ENCODE measurements around the gene DEPDC5. TPM values are rescaled to one million over a fixed set of nuclear protein-coding genes. Genes with fewer than 3 reads are reported as not detected.

The DEPDC5 gene
- total and polyA plus RNA-seq, 5 donors from 2014 or later = 4.1 to 57.6 (median 9.7) TPM

- Mint-ChIP-seq H3K27ac (no peak overlapping the region), H3K4me3 (no peak overlapping the region), H3K36me3 (peaks cover 12% of the 10 kb centered on the region), H3K4me1 (peaks cover 0 to 2% (median 0%) of the 10 kb centered on the region in 4 donors), H3K9me3 (no peaks in the 10 kb centered on the region), H3K27me3 (no peaks in the 10 kb centered on the region)
- ATAC-seq (ENCODE audit: low read depth in 2 of 2) (no peak), DNase-seq (no peak)
- Histone ChIP-seq H3K4me3 (ENCODE audit: low read depth, low read length) (no peak overlapping the region), H3K27ac (ENCODE audit: insufficient read depth, low read length, poor library complexity, severe bottlenecking) (no peak overlapping the region), H3K27me3 (ENCODE audit: control insufficient read depth, insufficient read depth, low read length) (no peaks in the 10 kb centered on the region), H3K4me1 (ENCODE audit: control insufficient read depth, insufficient read depth, low read length, poor library complexity, severe bottlenecking) (no peaks in the 10 kb centered on the region), H3K36me3 (ENCODE audit: control insufficient read depth, insufficient read depth, low read length) (peaks cover 10% of the 10 kb centered on the region), H3K9me3 (ENCODE audit: control insufficient read depth in 2 of 2, low read length in 2 of 2) (no peaks in the 10 kb centered on the region)
Observed at GRCh38 chr22:31911565-31912406, 158.0 kb downstream of the DEPDC5 start.

GRCh38 chr22:31912407-31912743 lies 158.6 kb downstream of the DEPDC5 start:
- Mint-ChIP-seq H3K36me3 (peaks cover 10% of the 10 kb centered on the region), H3K4me3 (no peak overlapping the region), H3K27me3 (no peaks in the 10 kb centered on the region)

GRCh38 chr22:31915586-31915985 lies 161.8 kb downstream of the DEPDC5 start:
- H3K4me1 Mint-ChIP-seq = peaks cover 0 to 5% (median 2%) of the 10 kb centered on the region in 4 donors
- no peak overlapping the region for H3K4me3 ChIP-seq (ENCODE audit: low read depth, low read length)
- H3K36me3 Mint-ChIP-seq = peaks cover 4% of the 10 kb centered on the region
- no peaks in the 10 kb centered on the region for H3K9me3 Mint-ChIP-seq
- ATAC-seq (ENCODE audit: low read depth in 2 of 2) = no peak
- DNase-seq = no peak
- no peaks in the 10 kb centered on the region for H3K36me3 ChIP-seq (ENCODE audit: control insufficient read depth, insufficient read depth, low read length)
- H3K4me3 Mint-ChIP-seq = no peak overlapping the region
- H3K27me3 Mint-ChIP-seq = no peaks in the 10 kb centered on the region
- no peak overlapping the region for H3K27ac ChIP-seq (ENCODE audit: insufficient read depth, low read length, poor library complexity, severe bottlenecking)
- peaks cover 5% of the 10 kb centered on the region for H3K4me1 ChIP-seq (ENCODE audit: control insufficient read depth, insufficient read depth, low read length, poor library complexity, severe bottlenecking)
- no peaks in the 10 kb centered on the region for H3K27me3 ChIP-seq (ENCODE audit: control insufficient read depth, insufficient read depth, low read length)
- no peak overlapping the region for H3K27ac Mint-ChIP-seq
- no peaks in the 10 kb centered on the region for H3K9me3 ChIP-seq (ENCODE audit: control insufficient read depth in 2 of 2, low read length in 2 of 2)

More at GRCh38 chr22:31912407-31912743, 158.6 kb downstream of the DEPDC5 start:
- no peaks in the 10 kb centered on the region for H3K9me3 Mint-ChIP-seq
- no peak overlapping the region for H3K27ac Mint-ChIP-seq
- peaks cover 1% of the 10 kb centered on the region for H3K4me1 ChIP-seq (ENCODE audit: control insufficient read depth, insufficient read depth, low read length, poor library complexity, severe bottlenecking)
- DNase-seq (no peak), ATAC-seq (ENCODE audit: low read depth in 2 of 2) (no peak)
- H3K9me3 ChIP-seq (ENCODE audit: control insufficient read depth in 2 of 2, low read length in 2 of 2) = no peaks in the 10 kb centered on the region
- peaks cover 10% of the 10 kb centered on the region for H3K36me3 ChIP-seq (ENCODE audit: control insufficient read depth, insufficient read depth, low read length)
- H3K27ac ChIP-seq (ENCODE audit: insufficient read depth, low read length, poor library complexity, severe bottlenecking) = no peak overlapping the region
- no peaks in the 10 kb centered on the region for H3K27me3 ChIP-seq (ENCODE audit: control insufficient read depth, insufficient read depth, low read length)
- no peak overlapping the region for H3K4me3 ChIP-seq (ENCODE audit: low read depth, low read length)
- H3K4me1 Mint-ChIP-seq = peaks cover 0 to 2% (median under 1%) of the 10 kb centered on the region in 4 donors

- H3K9me3 ChIP-seq (ENCODE audit: control insufficient read depth in 2 of 2, low read length in 2 of 2) = no peaks in the 10 kb centered on the region
- H3K4me3 ChIP-seq (ENCODE audit: low read depth, low read length) = peak overlapping the region; percentile 59
- no peaks in the 10 kb centered on the region for H3K27me3 ChIP-seq (ENCODE audit: control insufficient read depth, insufficient read depth, low read length)
- H3K9me3 Mint-ChIP-seq = no peaks in the 10 kb centered on the region
- H3K27ac Mint-ChIP-seq = peak overlapping the region in 2 of 3 donors; percentile 52 to 85
- ATAC-seq (ENCODE audit: low read depth in 2 of 2) (peak; percentile 40 to 53), DNase-seq (peak in 1 of 3 donors; percentile 22)
- H3K4me1 ChIP-seq (ENCODE audit: control insufficient read depth, insufficient read depth, low read length, poor library complexity, severe bottlenecking) = peaks cover 5% of the 10 kb centered on the region
- peak overlapping the region in 2 of 4 donors; percentile 46 to 62 for H3K4me3 Mint-ChIP-seq
- H3K36me3 ChIP-seq (ENCODE audit: control insufficient read depth, insufficient read depth, low read length) = no peaks in the 10 kb centered on the region
- H3K4me1 Mint-ChIP-seq = peaks cover 0 to 10% (median 2%) of the 10 kb centered on the region in 4 donors
- no peak overlapping the region for H3K27ac ChIP-seq (ENCODE audit: insufficient read depth, low read length, poor library complexity, severe bottlenecking)
- H3K27me3 Mint-ChIP-seq = no peaks in the 10 kb centered on the region
- H3K36me3 Mint-ChIP-seq = peaks cover 4% of the 10 kb centered on the region
Observed at GRCh38 chr22:31917227-31917921, 163.6 kb downstream of the DEPDC5 start.

- no peak overlapping the region for H3K4me3 ChIP-seq (ENCODE audit: low read depth, low read length)
- Mint-ChIP-seq H3K27me3 (peaks cover 4% of the 10 kb centered on the region), H3K4me3 (no peak overlapping the region), H3K36me3 (no peaks in the 10 kb centered on the region), H3K27ac (no peak overlapping the region), H3K9me3 (no peaks in the 10 kb centered on the region), H3K4me1 (peaks cover 0 to 10% (median 4%) of the 10 kb centered on the region in 4 donors)
- no peak overlapping the region for H3K27ac ChIP-seq (ENCODE audit: insufficient read depth, low read length, poor library complexity, severe bottlenecking)
- H3K36me3 ChIP-seq (ENCODE audit: control insufficient read depth, insufficient read depth, low read length) = no peaks in the 10 kb centered on the region
- H3K4me1 ChIP-seq (ENCODE audit: control insufficient read depth, insufficient read depth, low read length, poor library complexity, severe bottlenecking) = peaks cover 5% of the 10 kb centered on the region
- ATAC-seq (ENCODE audit: low read depth in 2 of 2) (no peak), DNase-seq (no peak)
- no peaks in the 10 kb centered on the region for H3K27me3 ChIP-seq (ENCODE audit: control insufficient read depth, insufficient read depth, low read length)
- no peaks in the 10 kb centered on the region for H3K9me3 ChIP-seq (ENCODE audit: control insufficient read depth in 2 of 2, low read length in 2 of 2)
Observed at GRCh38 chr22:31919730-31920129, 165.9 kb downstream of the DEPDC5 start.

GRCh38 chr22:31920306-31920705 lies 166.5 kb downstream of the DEPDC5 start:
- Mint-ChIP-seq H3K9me3 (no peaks in the 10 kb centered on the region), H3K27ac (no peak overlapping the region), H3K36me3 (no peaks in the 10 kb centered on the region), H3K4me1 (peaks cover 0 to 10% (median 4%) of the 10 kb centered on the region in 4 donors), H3K27me3 (peaks cover 4% of the 10 kb centered on the region), H3K4me3 (no peak overlapping the region)
- Histone ChIP-seq H3K9me3 (ENCODE audit: control insufficient read depth in 2 of 2, low read length in 2 of 2) (no peaks in the 10 kb centered on the region), H3K4me3 (ENCODE audit: low read depth, low read length) (no peak overlapping the region), H3K36me3 (ENCODE audit: control insufficient read depth, insufficient read depth, low read length) (no peaks in the 10 kb centered on the region), H3K27me3 (ENCODE audit: control insufficient read depth, insufficient read depth, low read length) (no peaks in the 10 kb centered on the region), H3K27ac (ENCODE audit: insufficient read depth, low read length, poor library complexity, severe bottlenecking) (no peak overlapping the region), H3K4me1 (ENCODE audit: control insufficient read depth, insufficient read depth, low read length, poor library complexity, severe bottlenecking) (peaks cover 5% of the 10 kb centered on the region)
- no peak for ATAC-seq (ENCODE audit: low read depth in 2 of 2)
- DNase-seq = no peak

- no peak overlapping the region for H3K4me3 Mint-ChIP-seq
- H3K4me1 Mint-ChIP-seq = peaks cover 0 to 10% (median 4%) of the 10 kb centered on the region in 4 donors
- H3K4me1 ChIP-seq (ENCODE audit: control insufficient read depth, insufficient read depth, low read length, poor library complexity, severe bottlenecking) = peaks cover 5% of the 10 kb centered on the region
Observed at GRCh38 chr22:31921106-31921505, 167.3 kb downstream of the DEPDC5 start.

More at GRCh38 chr22:31921106-31921505, 167.3 kb downstream of the DEPDC5 start:
- no peaks in the 10 kb centered on the region for H3K9me3 ChIP-seq (ENCODE audit: control insufficient read depth in 2 of 2, low read length in 2 of 2)
- H3K36me3 ChIP-seq (ENCODE audit: control insufficient read depth, insufficient read depth, low read length) = no peaks in the 10 kb centered on the region
- H3K9me3 Mint-ChIP-seq = no peaks in the 10 kb centered on the region
- H3K27me3 ChIP-seq (ENCODE audit: control insufficient read depth, insufficient read depth, low read length) = no peaks in the 10 kb centered on the region
- H3K27me3 Mint-ChIP-seq = peaks cover 4% of the 10 kb centered on the region
- DNase-seq (no peak), ATAC-seq (ENCODE audit: low read depth in 2 of 2) (no peak)
- H3K27ac Mint-ChIP-seq = no peak overlapping the region
- no peak overlapping the region for H3K4me3 ChIP-seq (ENCODE audit: low read depth, low read length)
- H3K27ac ChIP-seq (ENCODE audit: insufficient read depth, low read length, poor library complexity, severe bottlenecking) = no peak overlapping the region
- H3K36me3 Mint-ChIP-seq = no peaks in the 10 kb centered on the region
